ENCODE results near the gene THBS2. TPM values are rescaled to one million over a fixed set of nuclear protein-coding genes. Genes with fewer than 3 reads are reported as not detected.
A peak's percentile ranks its signal among the peaks of the same experiment; 100 is the strongest.
"Not testable (repeated sequence)": the region's sequence is repeated elsewhere in the genome, so short reads cannot be mapped to it uniquely, and the experiment has no call there.

The THBS2 gene
- total RNA-seq, 1 experiment from 2014 or later: 0.39 TPM

- no peak for TF ChIP-seq TCF7L2 (IDR thresholded peaks at IDR 0.05; ENCODE audit: borderline replicate concordance, extremely low read depth, insufficient read depth, insufficient read length)
- TF ChIP-seq RAD21 (IDR thresholded peaks at IDR 0.05; ENCODE audit: low read depth): no peak
These were observed 38.4 kb downstream of the THBS2 start (continued) for GRCh38 chr6:169215201-169215681.

GRCh38 chr6:169214789-169215188 is 38.9 kb downstream of the THBS2 start:
- H3K9ac ChIP-seq (ENCODE audit: low read length); H3K4me3 ChIP-seq (replicated peaks in 1 of 2; ENCODE audit: low read depth in 1 of 2, low read length in 2 of 2); CTCF ChIA-PET: not testable (repeated sequence)

GRCh38 chr6:169213814-169214520 is 39.7 kb downstream of the THBS2 start:
- CTCF ChIA-PET: no interaction called here
- peak overlapping the region; percentile 73 for H3K4me2 ChIP-seq (ENCODE audit: low read length)
- TF ChIP-seq POLR2AphosphoS5 (IDR thresholded peaks at IDR 0.05; ENCODE audit: low read depth, low read length): no peak
- no peak for TF ChIP-seq SRF (IDR thresholded peaks at IDR 0.05; ENCODE audit: low read depth)
- no peak for TF ChIP-seq FOSL1 (IDR thresholded peaks at IDR 0.05; ENCODE audit: low read depth)
- TF ChIP-seq ELF1 (IDR thresholded peaks at IDR 0.05; ENCODE audit: borderline replicate concordance, low read depth): no peak
- no peak for TF ChIP-seq EZH2 (IDR thresholded peaks at IDR 0.05)
- TF ChIP-seq REST (IDR thresholded peaks at IDR 0.05; ENCODE audit: low read depth): no peak
- TF ChIP-seq CBX3 (IDR thresholded peaks at IDR 0.05; ENCODE audit: low read depth): no peak
- no peak for TF ChIP-seq TCF7L2 (IDR thresholded peaks at IDR 0.05; ENCODE audit: borderline replicate concordance, extremely low read depth, insufficient read depth, insufficient read length)
- no peak for TF ChIP-seq CEBPB (IDR thresholded peaks at IDR 0.05; ENCODE audit: low read depth)
- TF ChIP-seq MAX (IDR thresholded peaks at IDR 0.05): no peak
- no peak for TF ChIP-seq POLR2A (IDR thresholded peaks at IDR 0.05; ENCODE audit: borderline replicate concordance, extremely low read depth, insufficient read depth, insufficient read length)
- no peak for TF ChIP-seq ZFX (IDR thresholded peaks at IDR 0.05)
- no peak for TF ChIP-seq YY1 (IDR thresholded peaks at IDR 0.05; ENCODE audit: extremely low read depth, insufficient replicate concordance, low read depth, low read length)
- TF ChIP-seq JUND (IDR thresholded peaks at IDR 0.05): no peak
- TF ChIP-seq EZH2phosphoT487 (IDR thresholded peaks at IDR 0.05; ENCODE audit: borderline replicate concordance): no peak

More at GRCh38 chr6:169214789-169215188, 38.9 kb downstream of the THBS2 start:
- H3K9me3 ChIP-seq (ENCODE audit: control insufficient read depth in 1 of 2, insufficient read depth in 1 of 2, low read depth in 1 of 2, low read length in 2 of 2); DNase-seq (ENCODE audit: low read depth, low spot score); H4K20me1 ChIP-seq (ENCODE audit: insufficient read depth); POLR2A ChIA-PET; H3K27ac ChIP-seq (ENCODE audit: low read depth, low read length); H3K36me3 ChIP-seq (ENCODE audit: control insufficient read depth in 1 of 2, insufficient read depth in 2 of 2, low read length in 2 of 2); ATAC-seq; H3K9me2 ChIP-seq (ENCODE audit: insufficient read depth); BruUV-seq (replicated peaks); H3K79me2 ChIP-seq (ENCODE audit: insufficient read depth, low read length); intact Hi-C loops (cut with micrococcal nuclease); H2AFZ ChIP-seq (ENCODE audit: low read depth, low read length, poor library complexity, severe bottlenecking); H3K27me3 ChIP-seq (ENCODE audit: insufficient read depth, low read length); RAD21 ChIA-PET (ENCODE audit: low non-redundant PET in 1 of 2, low total read pairs in 2 of 2, uncharacterized antibody in 2 of 2, unreplicated experiment in 2 of 2); H3K4me2 ChIP-seq (ENCODE audit: low read length): not testable (repeated sequence)
- peaks cover 2 to 12% of the 10 kb centered on the region in 2 experiments; a peak in 3 of 4 replicates for H3K4me1 ChIP-seq (ENCODE audit: control insufficient read depth in 1 of 2, insufficient read depth in 2 of 2, low read length in 2 of 2)

More at GRCh38 chr6:169213814-169214520, 39.7 kb downstream of the THBS2 start:
- ChIA-PET POLR2A (no interaction called here), RAD21 (ENCODE audit: low non-redundant PET in 1 of 2, low total read pairs in 2 of 2, uncharacterized antibody in 2 of 2, unreplicated experiment in 2 of 2) (no interaction called here)
- H3K9me3 ChIP-seq (ENCODE audit: control insufficient read depth in 1 of 2, insufficient read depth in 1 of 2, low read depth in 1 of 2, low read length in 2 of 2): no peaks in the 10 kb centered on the region
- peaks cover 2 to 12% of the 10 kb centered on the region in 2 experiments; a peak in 3 of 4 replicates for H3K4me1 ChIP-seq (ENCODE audit: control insufficient read depth in 1 of 2, insufficient read depth in 2 of 2, low read length in 2 of 2)
- H3K9me2 ChIP-seq (ENCODE audit: insufficient read depth): no peaks in the 10 kb centered on the region
- intact Hi-C loops (cut with micrococcal nuclease): no loop called here
- H4K20me1 ChIP-seq (ENCODE audit: insufficient read depth): no peaks in the 10 kb centered on the region
- ATAC-seq: no peak
- no peak overlapping the region for H3K4me3 ChIP-seq (replicated peaks in 1 of 2; ENCODE audit: low read depth in 1 of 2, low read length in 2 of 2)
- no peaks in the 10 kb centered on the region for H3K79me2 ChIP-seq (ENCODE audit: insufficient read depth, low read length)
- no peaks in the 10 kb centered on the region for H3K27me3 ChIP-seq (ENCODE audit: insufficient read depth, low read length)
- H3K36me3 ChIP-seq (ENCODE audit: control insufficient read depth in 1 of 2, insufficient read depth in 2 of 2, low read length in 2 of 2): no peaks in the 10 kb centered on the region
- H3K27ac ChIP-seq (ENCODE audit: low read depth, low read length): peak overlapping the region; percentile 43; the same call in 1 of the 2 replicates
- no peak overlapping the region for H3K9ac ChIP-seq (ENCODE audit: low read length)
- no peak for DNase-seq (ENCODE audit: low read depth, low spot score)
- H2AFZ ChIP-seq (ENCODE audit: low read depth, low read length, poor library complexity, severe bottlenecking): no peak overlapping the region
- BruUV-seq (replicated peaks): no TSS peak

Data from HCT116 (cell line).